Measurements from ENCODE around the gene POLDIP2. TPM values are rescaled to one million over a fixed set of nuclear protein-coding genes. Genes with fewer than 3 reads are reported as not detected.

The POLDIP2 gene
- total and polyA plus RNA-seq, 12 donors = 74.2 to 204 (median 175) TPM

GRCh38 chr17:28397275-28397674 is 39.9 kb upstream of the POLDIP2 start:
- Histone ChIP-seq H3K27ac (peak overlapping the region in 3 of 5 donors; percentile 29 to 77 (median 67)), H3K36me3 (replicated peaks in 1 of 2) (peaks cover 0 to 66% of the 10 kb centered on the region in 2 donors), H3K27me3 (no peaks in the 10 kb centered on the region), H3K4me3 (no peak overlapping the region), H3K4me1 (replicated peaks in 1 of 2) (peaks cover 22 to 31% of the 10 kb centered on the region in 2 donors), H3K9me3 (replicated peaks in 1 of 3) (no peaks in the 10 kb centered on the region)
- 83 to 100% (median 96%) methylated on average over 2 to 3 of the region's 3 CpGs for WGBS, 4 donors
- DNase-seq = no peak
- intact Hi-C loops (cut with DNase I) = no loop called here
- TF ChIP-seq, protein P1, sequence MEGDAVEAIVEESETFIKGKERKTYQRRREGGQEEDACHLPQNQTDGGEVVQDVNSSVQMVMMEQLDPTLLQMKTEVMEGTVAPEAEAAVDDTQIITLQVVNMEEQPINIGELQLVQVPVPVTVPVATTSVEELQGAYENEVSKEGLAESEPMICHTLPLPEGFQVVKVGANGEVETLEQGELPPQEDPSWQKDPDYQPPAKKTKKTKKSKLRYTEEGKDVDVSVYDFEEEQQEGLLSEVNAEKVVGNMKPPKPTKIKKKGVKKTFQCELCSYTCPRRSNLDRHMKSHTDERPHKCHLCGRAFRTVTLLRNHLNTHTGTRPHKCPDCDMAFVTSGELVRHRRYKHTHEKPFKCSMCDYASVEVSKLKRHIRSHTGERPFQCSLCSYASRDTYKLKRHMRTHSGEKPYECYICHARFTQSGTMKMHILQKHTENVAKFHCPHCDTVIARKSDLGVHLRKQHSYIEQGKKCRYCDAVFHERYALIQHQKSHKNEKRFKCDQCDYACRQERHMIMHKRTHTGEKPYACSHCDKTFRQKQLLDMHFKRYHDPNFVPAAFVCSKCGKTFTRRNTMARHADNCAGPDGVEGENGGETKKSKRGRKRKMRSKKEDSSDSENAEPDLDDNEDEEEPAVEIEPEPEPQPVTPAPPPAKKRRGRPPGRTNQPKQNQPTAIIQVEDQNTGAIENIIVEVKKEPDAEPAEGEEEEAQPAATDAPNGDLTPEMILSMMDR (IDR thresholded peaks at IDR 0.05) = no peak
- TF ChIP-seq POLR2A (IDR thresholded peaks at IDR 0.05) = no peak

GRCh38 chr17:28396635-28397239 is 39.4 kb upstream of the POLDIP2 start:
- H3K27me3 ChIP-seq = no peaks in the 10 kb centered on the region
- peaks cover 22 to 31% of the 10 kb centered on the region in 2 donors for H3K4me1 ChIP-seq (replicated peaks in 1 of 2)
- peak in 5 of 7 donors; percentile 38 to 67 (median 56) for DNase-seq
- peak in 1 of 2 donors; percentile 28 for TF ChIP-seq POLR2A (IDR thresholded peaks at IDR 0.05)
- TF ChIP-seq, protein P1 (IDR thresholded peaks at IDR 0.05) = no peak
- intact Hi-C loops (cut with DNase I) = no loop called here
- H3K4me3 ChIP-seq = no peak overlapping the region
- H3K9me3 ChIP-seq (replicated peaks in 1 of 3) = no peaks in the 10 kb centered on the region
- H3K36me3 ChIP-seq (replicated peaks in 1 of 2) = peaks cover 0 to 66% of the 10 kb centered on the region in 2 donors
- 41 to 70% (median 58%) methylated on average over 5 to 6 of the region's 6 CpGs for WGBS, 4 donors
- peak overlapping the region in 3 of 5 donors; percentile 29 to 77 (median 56) for H3K27ac ChIP-seq

DNA sequence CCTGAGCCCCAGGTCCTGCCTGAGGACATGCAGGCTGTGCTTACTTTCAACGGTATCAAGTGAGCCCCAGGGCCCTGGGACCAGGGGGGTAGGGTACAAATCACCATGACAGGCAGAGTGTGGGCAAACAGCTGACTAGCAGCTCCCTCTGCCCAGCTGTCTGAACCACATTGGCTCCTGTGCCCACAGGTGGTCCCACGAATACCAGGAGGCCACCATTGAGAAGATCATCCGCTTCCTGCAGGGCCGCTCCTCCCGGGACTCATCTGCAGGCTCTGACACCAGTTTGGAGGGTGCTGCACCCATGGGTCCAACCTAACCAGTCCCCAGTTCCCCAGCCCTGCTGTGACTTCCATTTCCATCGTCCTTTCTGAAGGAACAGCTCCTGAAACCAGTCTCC is 38.6 kb upstream of the POLDIP2 start:
- TF ChIP-seq, protein P1 (IDR thresholded peaks at IDR 0.05) = no peak
- no peak for TF ChIP-seq POLR2A (IDR thresholded peaks at IDR 0.05)
- no peak for DNase-seq
- H3K36me3 ChIP-seq (replicated peaks in 1 of 2) = peaks cover 0 to 68% of the 10 kb centered on the region in 2 donors
- WGBS, 4 donors = 82 to 89% (median 85%) methylated on average over 5 to 6 of the region's 6 CpGs
- H3K4me3 ChIP-seq = no peak overlapping the region
- intact Hi-C loops (cut with DNase I) = no loop called here
- H3K27ac ChIP-seq = peak overlapping the region in 3 of 5 donors; percentile 29 to 77 (median 56)
- no peaks in the 10 kb centered on the region for H3K9me3 ChIP-seq (replicated peaks in 1 of 3)
- peaks cover 22 to 31% of the 10 kb centered on the region in 2 donors for H3K4me1 ChIP-seq (replicated peaks in 1 of 2)
- H3K27me3 ChIP-seq = no peaks in the 10 kb centered on the region

- no peaks in the 10 kb centered on the region for H3K9me3 ChIP-seq (replicated peaks in 1 of 3)
- no peaks in the 10 kb centered on the region for H3K27me3 ChIP-seq
- intact Hi-C loops (cut with DNase I) = no loop called here
- peaks cover 0 to 71% of the 10 kb centered on the region in 2 donors for H3K36me3 ChIP-seq (replicated peaks in 1 of 2)
- no peak overlapping the region for H3K4me3 ChIP-seq
- peaks cover 22 to 31% of the 10 kb centered on the region in 2 donors for H3K4me1 ChIP-seq (replicated peaks in 1 of 2)
- whole genome bisulfite sequencing, 4 donors = 56 to 100% (median 73%) methylated on average over 1 to 2 of the region's 2 CpGs
- H3K27ac ChIP-seq = no peak overlapping the region
- TF ChIP-seq, protein P1 (IDR thresholded peaks at IDR 0.05) = no peak
- TF ChIP-seq POLR2A (IDR thresholded peaks at IDR 0.05) = no peak
- no peak for DNase-seq
These were observed 38.1 kb upstream of the POLDIP2 start for GRCh38 chr17:28395426-28395825.
